ENCODE measurements around the gene PCSK5. TPM values are rescaled to one million over a fixed set of nuclear protein-coding genes. Genes with fewer than 3 reads are reported as not detected.

PCSK5 gene
- total and polyA plus RNA-seq, 8 donors = 0.37 to 86.3 (median 4.9) TPM

DNA sequence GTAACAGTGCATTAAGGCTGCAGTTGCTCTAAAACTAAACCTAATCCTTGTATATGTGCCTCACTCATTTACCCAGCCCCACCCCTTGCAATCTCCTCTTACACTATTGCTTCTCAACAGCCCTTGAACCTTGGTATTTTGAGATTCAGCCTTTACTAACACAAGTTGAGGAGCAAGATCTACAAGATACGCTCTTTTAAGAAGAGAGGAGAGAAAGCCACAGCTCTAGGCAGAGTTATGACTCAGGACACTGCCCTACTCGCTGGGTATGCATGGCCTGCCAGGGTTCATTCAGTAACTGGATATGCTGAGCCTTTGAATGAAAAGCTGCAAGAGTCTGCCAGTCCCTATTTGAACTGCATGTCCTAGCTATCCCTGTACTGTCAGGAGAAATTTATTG lies 219.5 kb downstream of the PCSK5 start:
- intact Hi-C loops (cut with DNase I; ENCODE audit: low total_unique reads) = no loop called here
- no peak for DNase-seq
- no peaks in the 10 kb centered on the region for H3K9me3 ChIP-seq
- H3K27me3 ChIP-seq = no peaks in the 10 kb centered on the region
- H3K4me3 ChIP-seq = no peak overlapping the region
- TF ChIP-seq POLR2AphosphoS5 (IDR thresholded peaks at IDR 0.05) (no peak), POLR2A (IDR thresholded peaks at IDR 0.05) (no peak), CTCF (IDR thresholded peaks at IDR 0.05) (no peak), EP300 (IDR thresholded peaks at IDR 0.05) (no peak)
- 76 to 97% (median 88%) methylated on average over 2 of the region's 2 CpGs for WGBS, 5 donors
- no peak overlapping the region for H3K27ac ChIP-seq
- peaks cover 0 to 4% (median 0%) of the 10 kb centered on the region in 4 donors for H3K4me1 ChIP-seq
- peaks cover 0 to 7% (median 0%) of the 10 kb centered on the region in 4 donors for H3K36me3 ChIP-seq

- peaks cover 0 to 7% (median 0%) of the 10 kb centered on the region in 4 donors for H3K36me3 ChIP-seq
- TF ChIP-seq POLR2AphosphoS5 (IDR thresholded peaks at IDR 0.05) = no peak
- no peak for TF ChIP-seq CTCF (IDR thresholded peaks at IDR 0.05)
- no peak for TF ChIP-seq POLR2A (IDR thresholded peaks at IDR 0.05)
- intact Hi-C loops (cut with DNase I; ENCODE audit: low total_unique reads) = no loop called here
- DNase-seq = no peak
- H3K4me3 ChIP-seq = no peak overlapping the region
- H3K27me3 ChIP-seq = no peaks in the 10 kb centered on the region
- H3K27ac ChIP-seq = no peak overlapping the region
- H3K9me3 ChIP-seq = no peaks in the 10 kb centered on the region
- peaks cover 0 to 4% (median 0%) of the 10 kb centered on the region in 4 donors for H3K4me1 ChIP-seq
- WGBS, 5 donors = 50 to 82% (median 68%) methylated on average over 2 of the region's 2 CpGs
These were observed 221.7 kb downstream of the PCSK5 start for GRCh38 chr9:76112151-76112550.

DNA sequence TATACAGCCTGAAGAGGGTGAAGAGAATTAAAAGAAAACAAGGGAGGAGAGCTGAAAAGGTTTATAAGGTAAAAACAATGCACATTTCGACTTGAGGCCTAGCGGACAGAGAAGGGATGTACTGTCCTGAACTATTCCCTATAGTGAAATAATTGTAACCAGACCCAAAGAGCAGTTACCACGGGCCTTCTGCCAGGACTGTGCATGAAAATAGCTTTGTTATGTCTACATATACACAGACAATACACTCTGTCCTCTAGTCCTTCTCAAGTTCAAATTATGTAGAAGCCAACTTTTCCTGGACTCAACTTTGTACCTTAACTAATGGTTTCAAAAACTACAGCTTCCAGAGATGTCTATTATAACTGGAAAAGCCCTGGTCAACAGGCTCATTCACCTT lies 223.7 kb downstream of the PCSK5 start:
- intact Hi-C loops (cut with DNase I; ENCODE audit: low total_unique reads) = no loop called here
- H3K4me1 ChIP-seq = peaks cover 0 to 4% (median 0%) of the 10 kb centered on the region in 4 donors
- TF ChIP-seq POLR2AphosphoS5 (IDR thresholded peaks at IDR 0.05) (no peak), EP300 (IDR thresholded peaks at IDR 0.05) (no peak), CTCF (IDR thresholded peaks at IDR 0.05) (no peak), POLR2A (IDR thresholded peaks at IDR 0.05) (no peak)
- no peak overlapping the region for H3K27ac ChIP-seq
- no peaks in the 10 kb centered on the region for H3K27me3 ChIP-seq
- H3K36me3 ChIP-seq = no peaks in the 10 kb centered on the region
- no peak overlapping the region for H3K4me3 ChIP-seq
- WGBS, 5 donors = 83 to 88% (median 87%) methylated on average over 3 of the region's 3 CpGs
- peak in 1 of 2 donors; percentile 42 for DNase-seq
- H3K9me3 ChIP-seq = no peaks in the 10 kb centered on the region

DNA sequence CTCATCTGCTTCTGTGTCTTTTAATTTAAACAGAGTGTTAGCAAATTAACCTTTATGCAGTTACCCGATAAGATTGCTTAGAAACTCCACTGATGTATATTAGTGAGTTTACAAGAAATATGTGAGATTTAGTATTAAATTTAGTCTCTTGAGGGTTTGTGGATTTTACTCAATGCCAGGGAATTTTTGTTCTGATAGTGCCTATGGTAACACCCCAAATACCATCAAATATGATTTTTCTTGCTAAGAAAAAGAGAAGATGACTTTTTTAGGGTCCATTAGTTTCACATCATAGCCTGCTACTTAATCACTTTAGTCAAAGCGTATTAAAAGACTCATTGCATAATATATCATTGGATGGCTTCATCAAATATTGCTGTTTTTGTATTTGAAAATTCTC lies 224.9 kb downstream of the PCSK5 start:
- Histone ChIP-seq H3K27ac (no peak overlapping the region), H3K36me3 (no peaks in the 10 kb centered on the region), H3K9me3 (no peaks in the 10 kb centered on the region), H3K4me3 (no peak overlapping the region), H3K27me3 (no peaks in the 10 kb centered on the region), H3K4me1 (peaks cover 0 to 4% (median 0%) of the 10 kb centered on the region in 4 donors)
- intact Hi-C loops (cut with DNase I; ENCODE audit: low total_unique reads) = no loop called here
- no peak for DNase-seq
- no peak for TF ChIP-seq EP300 (IDR thresholded peaks at IDR 0.05)
- no peak for TF ChIP-seq POLR2AphosphoS5 (IDR thresholded peaks at IDR 0.05)
- TF ChIP-seq CTCF (IDR thresholded peaks at IDR 0.05) = no peak
- no peak for TF ChIP-seq POLR2A (IDR thresholded peaks at IDR 0.05)
- 70 to 95% (median 92%) methylated on average over 2 of the region's 2 CpGs for WGBS, 5 donors

Data from stomach (tissue), 9 donors.